ENCODE measurements around the gene FNIP1.
"Not testable (repeated sequence)": the region's sequence is repeated elsewhere in the genome, so short reads cannot be mapped to it uniquely, and the experiment has no call there.

FNIP1 gene

GRCh38 chr5:131605086-131605485, 191.7 kb downstream of the FNIP1 start:
- no peak for DNase-seq

- DNase-seq, result no peak
Measured at GRCh38 chr5:131595088-131596033, 201.5 kb downstream of the FNIP1 start.

GRCh38 chr5:131593921-131594320, 202.9 kb downstream of the FNIP1 start:
- DNase-seq, result no peak

GRCh38 chr5:131593436-131593835, 203.4 kb downstream of the FNIP1 start:
- DNase-seq, result not testable (repeated sequence)
